Measurements from ENCODE around the gene GOLGA8M. TPM values are rescaled to one million over a fixed set of nuclear protein-coding genes. Genes with fewer than 3 reads are reported as not detected.
"Not testable (repeated sequence)": the region's sequence is repeated elsewhere in the genome, so short reads cannot be mapped to it uniquely, and the experiment has no call there.

Gene GOLGA8M
- total RNA-seq, 4 donors from 2014 or later, result 7.9 to 53.2 (median 32.0) TPM

GRCh38 chr15:28725556-28725955, 13.3 kb upstream of the GOLGA8M start:
- no peak for TF ChIP-seq CTCF (IDR thresholded peaks at IDR 0.05)
- no peak overlapping the region for H3K27ac ChIP-seq
- H3K9me3 ChIP-seq, result no peaks in the 10 kb centered on the region
- no peak overlapping the region for H3K4me3 ChIP-seq (replicated peaks in 1 of 3)
- intact Hi-C loops (cut with DNase I), result no loop called here
- H3K4me1 ChIP-seq, result peaks cover 5% of the 10 kb centered on the region in 2 donors
- no peaks in the 10 kb centered on the region for H3K36me3 ChIP-seq
- WGBS, 2 donors, result 98 to 99% methylated on average over 14 of the region's 14 CpGs
- H3K27me3 ChIP-seq, result no peaks in the 10 kb centered on the region
- DNase-seq, result no peak

GRCh38 chr15:28723986-28724385, 11.8 kb upstream of the GOLGA8M start:
- 96 to 100% methylated on average over 2 to 4 of the region's 5 CpGs for WGBS, 2 donors
- H3K4me1 ChIP-seq; H3K27ac ChIP-seq; H3K27me3 ChIP-seq; intact Hi-C loops (cut with DNase I); H3K9me3 ChIP-seq; H3K4me3 ChIP-seq (replicated peaks in 1 of 3); H3K36me3 ChIP-seq; DNase-seq: not testable (repeated sequence)

DNA sequence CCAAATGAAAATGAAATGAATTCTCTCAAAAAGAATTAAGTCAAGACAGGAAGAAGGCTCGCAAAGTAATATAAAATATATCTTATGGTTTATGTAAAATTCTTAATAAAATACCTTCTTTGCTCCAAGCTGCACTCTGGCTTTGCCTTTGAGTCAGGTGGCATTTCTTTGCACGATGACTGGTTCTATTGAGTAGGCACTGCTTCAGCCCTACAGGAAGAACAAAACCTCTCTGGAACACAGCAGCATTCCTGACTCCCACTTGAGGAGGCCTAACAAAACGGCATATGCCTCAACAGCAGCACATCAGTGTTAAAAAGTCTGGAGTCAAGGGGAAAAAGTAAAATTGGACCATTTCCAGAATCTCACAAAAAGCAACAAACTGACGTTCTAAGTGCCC, 7.4 kb upstream of the GOLGA8M start:
- H3K36me3 ChIP-seq; H3K4me1 ChIP-seq; H3K27me3 ChIP-seq; H3K9me3 ChIP-seq; intact Hi-C loops (cut with DNase I); H3K4me3 ChIP-seq (replicated peaks in 1 of 3): not testable (repeated sequence)
- peak overlapping the region; percentile 56 to 86 (median 70) for H3K27ac ChIP-seq
- 25 to 27% methylated on average over 4 of the region's 4 CpGs for WGBS, 2 donors
- DNase-seq, result peak; percentile 57 to 60
- peak in 1 of 2 donors; percentile 29 for TF ChIP-seq POLR2A (IDR thresholded peaks at IDR 0.05)

- H3K4me1 ChIP-seq; intact Hi-C loops (cut with DNase I); H3K27me3 ChIP-seq; H3K4me3 ChIP-seq (replicated peaks in 1 of 3); H3K36me3 ChIP-seq; H3K9me3 ChIP-seq: not testable (repeated sequence)
- peak overlapping the region; percentile 49 to 86 (median 70) for H3K27ac ChIP-seq
- WGBS, 2 donors, result 39 to 43% methylated on average over 11 of the region's 11 CpGs
- peak; percentile 52 to 56 for DNase-seq
Observed at GRCh38 chr15:28718576-28718975, 6.4 kb upstream of the GOLGA8M start.

- DNase-seq; H3K27me3 ChIP-seq; intact Hi-C loops (cut with DNase I); H3K4me1 ChIP-seq; H3K27ac ChIP-seq; H3K36me3 ChIP-seq; H3K9me3 ChIP-seq; H3K4me3 ChIP-seq (replicated peaks in 1 of 3): not testable (repeated sequence)
- WGBS, 2 donors, result 88 to 91% methylated on average over 4 of the region's 4 CpGs
Observed at GRCh38 chr15:28714176-28714575, 2.0 kb upstream of the GOLGA8M start.

- H3K27ac ChIP-seq; H3K9me3 ChIP-seq; H3K4me3 ChIP-seq (replicated peaks in 1 of 3); H3K27me3 ChIP-seq; DNase-seq; H3K4me1 ChIP-seq; intact Hi-C loops (cut with DNase I); H3K36me3 ChIP-seq: not testable (repeated sequence)
- 77 to 89% methylated on average over 5 to 6 of the region's 9 CpGs for WGBS, 2 donors
Observed at GRCh38 chr15:28703927-28704326, 8.3 kb downstream of the GOLGA8M start.

DNA sequence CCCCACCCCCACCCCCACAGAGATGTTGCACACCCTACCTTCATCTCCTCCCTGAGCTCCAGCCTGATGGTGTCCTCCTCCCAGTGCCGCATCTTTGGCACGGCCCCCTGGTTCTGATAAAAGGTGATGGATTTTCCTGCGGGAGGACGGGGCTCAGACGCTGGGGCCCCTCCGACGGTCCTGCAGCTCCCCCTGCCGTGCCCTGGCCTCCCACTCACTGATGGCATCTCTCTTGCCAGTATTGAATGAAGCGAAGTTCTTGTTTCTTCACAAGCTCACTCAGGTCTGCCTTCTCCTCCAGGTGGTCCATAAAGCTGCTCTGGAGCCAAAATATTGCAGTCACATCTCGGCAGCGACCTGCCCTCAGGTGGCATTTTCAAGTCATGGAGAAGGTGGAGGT, 9.8 kb downstream of the GOLGA8M start:
- H3K4me3 ChIP-seq (replicated peaks in 1 of 3); intact Hi-C loops (cut with DNase I): not testable (repeated sequence)
- WGBS, 2 donors, result 80 to 82% methylated on average over 1 to 6 of the region's 11 CpGs

GRCh38 chr15:28694006-28694751, 18.0 kb downstream of the GOLGA8M start:
- H3K36me3 ChIP-seq; intact Hi-C loops (cut with DNase I); H3K9me3 ChIP-seq; H3K4me1 ChIP-seq; H3K27me3 ChIP-seq; H3K4me3 ChIP-seq (replicated peaks in 1 of 3): not testable (repeated sequence)
- DNase-seq, result peak; percentile 67 to 74
- peak overlapping the region in 2 of 3 donors; percentile 6 to 53 for H3K27ac ChIP-seq
- WGBS, 2 donors, result 81 to 86% methylated on average over 26 of the region's 26 CpGs

More for the DNA sequence above, 9.8 kb downstream of the GOLGA8M start:
- not testable (repeated sequence) for DNase-seq, H3K27me3 ChIP-seq, H3K36me3 ChIP-seq, H3K4me1 ChIP-seq, H3K9me3 ChIP-seq, H3K27ac ChIP-seq

GRCh38 chr15:28693021-28693420, 19.2 kb downstream of the GOLGA8M start:
- 95 to 96% methylated on average over 14 of the region's 14 CpGs for WGBS, 2 donors
- DNase-seq; H3K27ac ChIP-seq; H3K9me3 ChIP-seq; H3K36me3 ChIP-seq; H3K27me3 ChIP-seq; intact Hi-C loops (cut with DNase I); H3K4me1 ChIP-seq; H3K4me3 ChIP-seq (replicated peaks in 1 of 3): not testable (repeated sequence)

GRCh38 chr15:28673533-28673932, 38.7 kb downstream of the GOLGA8M start:
- H3K27ac ChIP-seq; intact Hi-C loops (cut with DNase I); H3K36me3 ChIP-seq; DNase-seq; H3K27me3 ChIP-seq; H3K4me3 ChIP-seq (replicated peaks in 1 of 3); H3K9me3 ChIP-seq; H3K4me1 ChIP-seq: not testable (repeated sequence)
- no CpG with 5 or more reads among the region's 2 CpGs for WGBS, 2 donors

GRCh38 chr15:28672122-28672521, 40.1 kb downstream of the GOLGA8M start:
- intact Hi-C loops (cut with DNase I), result not testable (repeated sequence)

DNA sequence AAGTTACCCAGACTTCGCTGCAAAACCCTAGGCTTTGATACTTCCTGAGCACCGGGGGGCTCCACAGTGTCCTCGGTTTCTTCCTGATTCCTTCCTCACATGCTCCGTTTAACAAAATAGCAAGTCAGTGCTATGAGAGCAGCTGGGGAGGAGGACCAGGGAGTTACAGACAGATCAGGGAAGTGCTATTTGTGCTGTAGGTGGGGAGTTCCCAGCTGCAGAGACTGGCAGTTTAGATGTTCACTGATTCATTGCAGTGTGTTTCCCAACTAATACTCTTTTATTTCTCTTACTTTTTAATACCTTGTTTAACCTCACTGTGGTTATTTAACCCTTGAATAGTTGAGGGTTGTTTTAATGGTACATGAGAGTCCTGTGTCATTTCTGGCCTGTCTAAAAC, 45.8 kb downstream of the GOLGA8M start:
- H3K27me3 ChIP-seq; DNase-seq; H3K4me3 ChIP-seq (replicated peaks in 1 of 3); intact Hi-C loops (cut with DNase I); H3K36me3 ChIP-seq; H3K27ac ChIP-seq; H3K4me1 ChIP-seq; H3K9me3 ChIP-seq: not testable (repeated sequence)
- no CpG with 5 or more reads among the region's 4 CpGs for WGBS, 2 donors

More at GRCh38 chr15:28672122-28672521, 40.1 kb downstream of the GOLGA8M start:
- H3K36me3 ChIP-seq; H3K4me1 ChIP-seq; H3K27me3 ChIP-seq; H3K27ac ChIP-seq; DNase-seq; H3K9me3 ChIP-seq; H3K4me3 ChIP-seq (replicated peaks in 1 of 3): not testable (repeated sequence)
- no CpG with 5 or more reads among the region's 3 CpGs for WGBS, 2 donors

Data from thyroid gland (tissue), 4 donors.